B cell (primary cell): ENCODE data around the gene SEC14L1.
"Not testable (repeated sequence)": the region's sequence is repeated elsewhere in the genome, so short reads cannot be mapped to it uniquely, and the experiment has no call there.

Experiments used
- CTCF ChIP-seq: fragments of 200-600 bp; IDR thresholded peaks from one replicate; pipeline ENCODE4 v1.8.0; 2022; ENCODE audit warnings: antibody characterized with exemption, mild to moderate bottlenecking
- EZH2 ChIP-seq: IDR thresholded peaks from 2 replicates; pipeline ENCODE4 v1.6.1; 2012; ENCODE audit warnings: borderline replicate concordance, low read depth, mild to moderate bottlenecking, moderate library complexity, low read length; ENCODE audit not compliant: insufficient read depth, poor library complexity, severe bottlenecking

DNA sequence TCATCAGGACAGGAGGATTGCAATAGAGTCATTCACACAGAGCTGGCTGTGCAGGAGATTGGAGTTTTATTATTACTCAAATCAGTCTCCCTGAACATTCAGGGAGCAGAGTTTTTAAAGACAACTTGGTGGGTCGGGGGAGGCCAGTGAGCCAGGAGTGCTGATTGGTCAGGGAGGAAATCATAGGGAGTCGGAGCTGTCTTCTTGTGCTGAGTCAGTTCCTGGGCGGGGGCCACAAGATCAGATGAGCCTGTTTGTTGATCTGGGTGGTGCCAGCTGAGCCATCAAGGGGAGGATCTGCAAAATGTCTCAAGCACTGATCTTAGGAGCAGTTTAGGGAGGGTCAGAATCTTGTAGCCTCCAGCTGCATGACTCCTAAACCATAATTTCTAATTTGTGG is 2.9 kb upstream of the SEC14L1 start:
- not testable (repeated sequence) for TF ChIP-seq CTCF, EZH2
